Vagina (tissue), 2 donors: ENCODE data around the gene TASOR2. TPM values are rescaled to one million over a fixed set of nuclear protein-coding genes. Genes with fewer than 3 reads are reported as not detected.

Experiments
- DNase-seq, 2 donors: peaks; one replicate each; pipeline ENCODE4 v3.0.0-alpha.2; 2017; ENCODE audit errors: extremely low spot score in 2 of 2
- H3K27ac ChIP-seq: fragments of 200-600 bp; sonication (generic); one replicate; pipeline ENCODE4 v1.5.1; 2019
- H3K27me3 ChIP-seq: fragments of 200-600 bp; sonication (generic); one replicate; pipeline ENCODE4 v1.5.1; 2019
- H3K36me3 ChIP-seq, 2 donors: fragments of 200-600 bp; sonication (generic); one replicate each; pipeline ENCODE4 v1.5.1; 2017 to 2019
- H3K4me1 ChIP-seq: fragments of 200-600 bp; sonication (generic); one replicate; pipeline ENCODE4 v1.5.1; 2019
- H3K4me3 ChIP-seq, 2 donors: fragments of 200-600 bp; sonication (generic); 1 replicate in 1 of 2; 2 replicates in 1 of 2; pipeline ENCODE4 v1.5.1; 2016 to 2019
- H3K9me3 ChIP-seq: fragments of 200-600 bp; sonication (generic); one replicate; pipeline ENCODE4 v1.5.1; 2019
- POLR2A ChIP-seq, 2 donors: fragments of 450-650 bp; IDR thresholded peaks; one replicate each; pipeline ENCODE4 v1.6.1; 2017; ENCODE audit warnings: antibody characterized with exemption in 2 of 2, mild to moderate bottlenecking in 2 of 2, moderate library complexity in 2 of 2
- POLR2AphosphoS5 ChIP-seq, 2 donors: sonication (generic); formaldehyde crosslinking; IDR thresholded peaks; one replicate each; pipeline ENCODE4 v1.9.0; 2017; ENCODE audit warnings: antibody characterized with exemption in 2 of 2, mild to moderate bottlenecking in 2 of 2, low read depth in 1 of 2; ENCODE audit not compliant: insufficient read depth in 1 of 2
- intact Hi-C: fragments of 100-400 bp; cut with DNase I; formaldehyde crosslinking; loops from one replicate; pipeline ENCODE4 v1.15.1; 2023
- total RNA-seq: library from RNA; depleted of rRNA; stranded (reverse); fragments of >200 nt; gene quantifications from one replicate; pipeline ENCODE4 v1.2.3, GENCODE V29; 2016
- TF ChIP-seq, protein P1 (sequence below), 3 experiments: fragments of 450-650 bp in 2 of 3; fragments of 200-600 bp in 1 of 3; sonication (generic) in 1 of 3; IDR thresholded peaks; one replicate each; pipeline ENCODE4 v1.5.1; 2017 to 2019; ENCODE audit warnings: antibody characterized with exemption in 3 of 3, mild to moderate bottlenecking in 2 of 3, moderate library complexity in 2 of 3

Gene TASOR2
- total RNA-seq, 1 donor from 2014 or later, result 51.6 TPM

DNA sequence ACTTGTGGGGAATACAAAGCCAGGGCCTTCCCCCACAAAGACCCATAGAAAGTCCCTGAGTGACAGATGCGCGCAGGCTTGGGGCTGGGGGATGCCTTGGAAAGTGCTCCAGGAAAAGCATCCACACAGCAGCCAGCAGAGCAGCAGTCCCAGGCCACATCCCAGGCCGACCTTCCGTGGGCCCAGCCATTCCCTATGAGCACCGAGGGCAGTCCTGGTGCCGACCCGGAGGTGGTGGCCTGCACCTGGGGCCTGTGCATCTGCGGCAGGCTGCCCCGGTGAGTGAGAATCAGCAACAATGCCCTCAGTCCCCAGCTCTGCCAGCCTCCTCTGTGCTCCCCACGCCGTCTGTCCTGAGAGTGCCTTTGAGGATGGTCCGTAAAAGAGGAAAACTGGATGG, 44.6 kb upstream of the TASOR2 start:
- H3K4me1 ChIP-seq, result no peaks in the 10 kb centered on the region
- H3K36me3 ChIP-seq, result peaks cover 0 to 40% of the 10 kb centered on the region in 2 donors
- intact Hi-C loops, result no loop called here
- no peaks in the 10 kb centered on the region for H3K27me3 ChIP-seq
- DNase-seq, result no peak
- no peaks in the 10 kb centered on the region for H3K9me3 ChIP-seq
- H3K27ac ChIP-seq, result no peak overlapping the region
- TF ChIP-seq, protein P1, sequence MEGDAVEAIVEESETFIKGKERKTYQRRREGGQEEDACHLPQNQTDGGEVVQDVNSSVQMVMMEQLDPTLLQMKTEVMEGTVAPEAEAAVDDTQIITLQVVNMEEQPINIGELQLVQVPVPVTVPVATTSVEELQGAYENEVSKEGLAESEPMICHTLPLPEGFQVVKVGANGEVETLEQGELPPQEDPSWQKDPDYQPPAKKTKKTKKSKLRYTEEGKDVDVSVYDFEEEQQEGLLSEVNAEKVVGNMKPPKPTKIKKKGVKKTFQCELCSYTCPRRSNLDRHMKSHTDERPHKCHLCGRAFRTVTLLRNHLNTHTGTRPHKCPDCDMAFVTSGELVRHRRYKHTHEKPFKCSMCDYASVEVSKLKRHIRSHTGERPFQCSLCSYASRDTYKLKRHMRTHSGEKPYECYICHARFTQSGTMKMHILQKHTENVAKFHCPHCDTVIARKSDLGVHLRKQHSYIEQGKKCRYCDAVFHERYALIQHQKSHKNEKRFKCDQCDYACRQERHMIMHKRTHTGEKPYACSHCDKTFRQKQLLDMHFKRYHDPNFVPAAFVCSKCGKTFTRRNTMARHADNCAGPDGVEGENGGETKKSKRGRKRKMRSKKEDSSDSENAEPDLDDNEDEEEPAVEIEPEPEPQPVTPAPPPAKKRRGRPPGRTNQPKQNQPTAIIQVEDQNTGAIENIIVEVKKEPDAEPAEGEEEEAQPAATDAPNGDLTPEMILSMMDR (IDR thresholded peaks at IDR 0.05), result no peak
- no peak for TF ChIP-seq POLR2A (IDR thresholded peaks at IDR 0.05)
- TF ChIP-seq POLR2AphosphoS5 (IDR thresholded peaks at IDR 0.05; ENCODE audit: insufficient read depth in 1 of 2, low read depth in 1 of 2), result no peak
- no peak overlapping the region for H3K4me3 ChIP-seq

- intact Hi-C loops, result no loop called here
- TF ChIP-seq POLR2A (IDR thresholded peaks at IDR 0.05), result no peak
- TF ChIP-seq, protein P1 (IDR thresholded peaks at IDR 0.05), result no peak
- TF ChIP-seq POLR2AphosphoS5 (IDR thresholded peaks at IDR 0.05; ENCODE audit: insufficient read depth in 1 of 2, low read depth in 1 of 2), result no peak
- Histone ChIP-seq H3K36me3 (peaks cover 0 to 40% of the 10 kb centered on the region in 2 donors), H3K4me3 (no peak overlapping the region), H3K27me3 (no peaks in the 10 kb centered on the region), H3K4me1 (no peaks in the 10 kb centered on the region), H3K9me3 (no peaks in the 10 kb centered on the region), H3K27ac (no peak overlapping the region)
- DNase-seq, result no peak
Measured at GRCh38 chr10:5640501-5640900, 44.1 kb upstream of the TASOR2 start.

GRCh38 chr10:5641501-5641900, 43.1 kb upstream of the TASOR2 start:
- TF ChIP-seq POLR2A (IDR thresholded peaks at IDR 0.05) (no peak), POLR2AphosphoS5 (IDR thresholded peaks at IDR 0.05; ENCODE audit: insufficient read depth in 1 of 2, low read depth in 1 of 2) (no peak)
- TF ChIP-seq, protein P1 (IDR thresholded peaks at IDR 0.05), result no peak
- H3K9me3 ChIP-seq, result no peaks in the 10 kb centered on the region
- peak overlapping the region; percentile 12 for H3K27ac ChIP-seq
- no peak overlapping the region for H3K4me3 ChIP-seq
- intact Hi-C loops, result no loop called here
- no peak for DNase-seq
- H3K27me3 ChIP-seq, result no peaks in the 10 kb centered on the region
- no peaks in the 10 kb centered on the region for H3K4me1 ChIP-seq
- H3K36me3 ChIP-seq, result peaks cover 0 to 40% of the 10 kb centered on the region in 2 donors

DNA sequence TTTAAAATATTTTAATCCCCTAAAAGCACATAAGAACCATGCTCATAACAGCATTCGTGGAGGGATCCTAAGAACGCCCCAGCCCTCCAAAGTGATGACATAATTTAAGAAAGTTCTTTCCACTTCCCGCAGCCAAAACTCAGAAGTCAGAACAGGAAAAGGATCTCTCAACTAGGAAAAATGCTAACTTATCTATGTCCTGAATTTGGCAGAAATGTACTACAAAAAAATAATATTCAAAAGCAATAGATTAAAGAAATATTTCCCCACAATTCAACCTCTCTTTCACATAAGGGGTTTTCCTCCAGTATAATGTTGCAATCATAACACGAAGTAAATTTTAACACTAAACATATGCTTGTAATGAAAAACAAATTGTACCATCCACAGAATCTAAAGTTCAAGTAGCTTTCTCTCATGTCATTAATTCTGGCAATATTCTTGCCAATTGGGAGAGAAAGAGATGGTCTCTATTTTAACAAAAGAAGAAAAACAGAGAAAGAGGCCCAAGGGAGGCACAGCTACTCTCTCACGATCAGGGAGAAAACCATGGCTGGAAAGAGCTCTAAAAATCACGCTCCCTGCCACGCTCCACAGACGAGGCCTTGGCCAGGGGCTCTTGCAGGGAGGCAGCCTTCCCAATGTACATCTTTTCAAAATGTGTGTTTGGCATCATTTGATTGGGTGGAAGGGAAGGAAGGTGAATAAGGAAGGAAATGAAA, 41.1 kb upstream of the TASOR2 start:
- Histone ChIP-seq H3K9me3 (no peaks in the 10 kb centered on the region), H3K36me3 (peaks cover 0 to 47% of the 10 kb centered on the region in 2 donors), H3K27me3 (no peaks in the 10 kb centered on the region), H3K27ac (peak overlapping the region; percentile 67), H3K4me3 (no peak overlapping the region), H3K4me1 (no peaks in the 10 kb centered on the region)
- no peak for DNase-seq
- intact Hi-C loops, result no loop called here
- TF ChIP-seq POLR2AphosphoS5 (IDR thresholded peaks at IDR 0.05; ENCODE audit: insufficient read depth in 1 of 2, low read depth in 1 of 2) (no peak), POLR2A (IDR thresholded peaks at IDR 0.05) (no peak)
- TF ChIP-seq, protein P1 (IDR thresholded peaks at IDR 0.05), result no peak

GRCh38 chr10:5644930-5645329, 39.7 kb upstream of the TASOR2 start:
- H3K27me3 ChIP-seq, result no peaks in the 10 kb centered on the region
- H3K9me3 ChIP-seq, result no peaks in the 10 kb centered on the region
- no peak for DNase-seq
- no peaks in the 10 kb centered on the region for H3K4me1 ChIP-seq
- H3K36me3 ChIP-seq, result peaks cover 0 to 47% of the 10 kb centered on the region in 2 donors
- intact Hi-C loops, result no loop called here
- H3K27ac ChIP-seq, result peak overlapping the region; percentile 67
- H3K4me3 ChIP-seq, result no peak overlapping the region
- TF ChIP-seq POLR2A (IDR thresholded peaks at IDR 0.05) (no peak), POLR2AphosphoS5 (IDR thresholded peaks at IDR 0.05; ENCODE audit: insufficient read depth in 1 of 2, low read depth in 1 of 2) (no peak)
- TF ChIP-seq, protein P1 (IDR thresholded peaks at IDR 0.05), result no peak
